Activated CD4-positive, alpha-beta T cell treated with anti-CD3 and anti-CD28 coated beads for 36 hours (primary cell): ENCODE data around the gene EEA1. TPM values are rescaled to one million over a fixed set of nuclear protein-coding genes. Genes with fewer than 3 reads are reported as not detected.
"Not testable (repeated sequence)": the region's sequence is repeated elsewhere in the genome, so short reads cannot be mapped to it uniquely, and the experiment has no call there.

Experiments
- ATAC-seq: fragments of 200-7000 bp; cut with Tn5 transposase; one replicate; pipeline ENCODE4 v1.10.0; 2021; ENCODE audit warnings: mild to moderate bottlenecking, moderate library complexity
- CTCF ChIA-PET: fragments of 350-600 bp; sonication (Branson Sonifier 250); formaldehyde crosslinking; loops from one replicate; lab custom pipeline; 2021; ENCODE audit warnings: antibody characterized with exemption; lab: Charles Lee
- POLR2A ChIA-PET: fragments of 350-600 bp; sonication (Branson Sonifier 250); formaldehyde crosslinking; loops from one replicate; lab custom pipeline; 2021; ENCODE audit warnings: antibody characterized with exemption, inconsistent platforms; lab: Charles Lee
- DNase-seq: peaks from one replicate; pipeline ENCODE4 v3.0.0-alpha.2; 2020
- H3K27ac Mint-ChIP-seq: one replicate; pipeline ENCODE4 v1.8.0; 2021; ENCODE audit warnings: mixed read lengths
- H3K27me3 Mint-ChIP-seq: one replicate; pipeline ENCODE4 v1.8.0; 2021; ENCODE audit warnings: mixed read lengths
- H3K36me3 Mint-ChIP-seq: one replicate; pipeline ENCODE4 v1.8.0; 2021; ENCODE audit warnings: low read depth, mixed read lengths
- H3K4me1 Mint-ChIP-seq: one replicate; pipeline ENCODE4 v1.8.0; 2021; ENCODE audit warnings: mixed read lengths
- H3K4me3 Mint-ChIP-seq: one replicate; pipeline ENCODE4 v1.8.0; 2021; ENCODE audit warnings: mild to moderate bottlenecking, moderate library complexity, mixed read lengths
- H3K9me3 Mint-ChIP-seq: one replicate; pipeline ENCODE4 v1.8.0; 2021; ENCODE audit warnings: low read depth, mixed read lengths
- intact Hi-C, 2 experiments: fragments of 100-400 bp; cut with DNase I in 1 of 2; cut with micrococcal nuclease in 1 of 2; formaldehyde crosslinking; loops; one replicate each; pipeline versions ENCODE4 v1.14.2 to v1.15.1; 2022 to 2024; cut with DNase I, micrococcal nuclease
- total RNA-seq, 2 experiments: library from RNA; stranded (reverse); gene quantifications; one replicate each; pipeline ENCODE4 v1.2.3, GENCODE V29; 2021

The EEA1 gene
- total RNA-seq, result 10 to 100 TPM; 20.2 to 33.2 TPM

GRCh38 chr12:92928962-92929915 is at the start of gene EEA1:
EEA1 (minus strand) TSS chr12:92929295; CDS start chr12:92929066, 229 bp downstream.
- intact Hi-C loops, result loop anchor here (1.0 to 10.0 kb wide), 21 partner anchors 58 to 1530 kb away; partner anchors contain the start of genes NUDT4 (in 2 of the 2), CEP83 (in 1 of the 2), CRADD (in 1 of the 2) and UBE2N (in 1 of the 2)

GRCh38 chr12:92978607-92979006 is 49.5 kb upstream of the EEA1 start:
- intact Hi-C loops, result no loop called here
- DNase-seq (no peak), ATAC-seq (no peak)
- H3K27me3 Mint-ChIP-seq, result no peaks in the 10 kb centered on the region
- H3K4me1 Mint-ChIP-seq, result peaks cover 26% of the 10 kb centered on the region
- no peak overlapping the region for H3K4me3 Mint-ChIP-seq
- peaks cover 10% of the 10 kb centered on the region for H3K9me3 Mint-ChIP-seq
- POLR2A ChIA-PET, result no interaction called here
- CTCF ChIA-PET, result interaction anchor here (1.8 to 5.5 kb wide), 2 partner anchors 8 to 121 kb away, joined by 4 to 30 read pairs; no protein-coding TSS in a partner anchor
- peaks cover 9% of the 10 kb centered on the region for H3K36me3 Mint-ChIP-seq
- no peak overlapping the region for H3K27ac Mint-ChIP-seq

More at GRCh38 chr12:92928962-92929915, at the start of gene EEA1:
- peaks cover 8% of the 10 kb centered on the region for H3K36me3 Mint-ChIP-seq
- peak within 1 kb of the TSS; percentile 86 for H3K4me3 Mint-ChIP-seq
- H3K27me3 Mint-ChIP-seq, result no peaks in the 10 kb centered on the region
- ChIA-PET POLR2A (interaction anchor here (0.5 to 1.2 kb wide), 8 partner anchors 18 to 512 kb away, joined by 3 to 12 read pairs (median 4); partner anchors contain the start of gene UBE2N), CTCF (interaction anchor here (0.7 to 3.7 kb wide), 6 partner anchors 15 to 491 kb away, joined by 3 to 15 read pairs (median 4); no protein-coding TSS in a partner anchor)
- H3K4me1 Mint-ChIP-seq, result peaks cover 34% of the 10 kb centered on the region
- peak; percentile 80 for ATAC-seq
- DNase-seq, result peak; percentile 99
- peak within 1 kb of the TSS; percentile 96 for H3K27ac Mint-ChIP-seq
- no peaks in the 10 kb centered on the region for H3K9me3 Mint-ChIP-seq

GRCh38 chr12:92977326-92977725 is 48.2 kb upstream of the EEA1 start:
- DNase-seq (peak; percentile 22), ATAC-seq (peak; percentile 54)
- Mint-ChIP-seq H3K4me3 (no peak overlapping the region), H3K4me1 (peaks cover 26% of the 10 kb centered on the region), H3K27ac (peak overlapping the region; percentile 24), H3K36me3 (peaks cover 9% of the 10 kb centered on the region), H3K27me3 (no peaks in the 10 kb centered on the region), H3K9me3 (peaks cover 10% of the 10 kb centered on the region)
- intact Hi-C loops, result no loop called here
- ChIA-PET CTCF (interaction anchor here (0.6 to 5.5 kb wide), 6 partner anchors 10 to 212 kb away, joined by 3 to 30 read pairs (median 4); no protein-coding TSS in a partner anchor), POLR2A (no interaction called here)

DNA sequence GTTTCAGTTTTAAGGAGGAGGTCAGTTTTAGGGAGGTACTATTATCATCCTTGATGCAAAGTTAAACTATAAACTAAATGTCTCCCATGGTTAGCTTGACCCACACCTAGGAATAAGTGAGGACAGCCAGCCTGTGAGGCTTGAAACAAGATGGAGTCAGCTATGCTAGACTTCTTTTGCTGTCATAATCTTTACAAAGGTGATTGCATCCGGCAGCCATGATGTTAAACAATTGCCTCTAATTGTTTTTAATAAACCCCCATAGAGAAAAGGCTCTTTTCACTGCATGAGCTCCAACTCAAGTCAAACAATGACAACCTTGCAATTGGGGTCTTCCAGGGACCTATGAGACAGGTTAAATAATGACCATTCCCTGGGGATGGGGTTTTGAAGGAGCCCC is 45.7 kb upstream of the EEA1 start:
- H3K4me3 Mint-ChIP-seq, result no peak overlapping the region
- peaks cover 7% of the 10 kb centered on the region for H3K9me3 Mint-ChIP-seq
- no peaks in the 10 kb centered on the region for H3K27me3 Mint-ChIP-seq
- CTCF ChIA-PET, result interaction anchor here (0.6 to 5.5 kb wide), 2 partner anchors 12 to 16 kb away, joined by 4 to 30 read pairs; no protein-coding TSS in a partner anchor
- intact Hi-C loops, result no loop called here
- H3K27ac Mint-ChIP-seq, result no peak overlapping the region
- peaks cover 26% of the 10 kb centered on the region for H3K4me1 Mint-ChIP-seq
- POLR2A ChIA-PET, result no interaction called here
- no peak for ATAC-seq
- H3K36me3 Mint-ChIP-seq, result peaks cover 6% of the 10 kb centered on the region
- DNase-seq, result no peak

GRCh38 chr12:92973614-92974013 is 44.5 kb upstream of the EEA1 start:
- Mint-ChIP-seq H3K9me3 (peaks cover 7% of the 10 kb centered on the region), H3K27me3 (no peaks in the 10 kb centered on the region), H3K27ac (no peak overlapping the region), H3K4me3 (no peak overlapping the region), H3K4me1 (peaks cover 19% of the 10 kb centered on the region), H3K36me3 (peaks cover 6% of the 10 kb centered on the region)
- ChIA-PET POLR2A (no interaction called here), CTCF (interaction anchor here (5.5 kb wide), 1 partner anchor 13 kb away, joined by 30 read pairs; no protein-coding TSS in a partner anchor)
- intact Hi-C loops, result no loop called here
- ATAC-seq (peak; percentile 48), DNase-seq (no peak)

- POLR2A ChIA-PET, result no interaction called here
- intact Hi-C loops, result no loop called here
- no peak overlapping the region for H3K27ac Mint-ChIP-seq
- H3K4me3 Mint-ChIP-seq, result no peak overlapping the region
- CTCF ChIA-PET, result no interaction called here
- H3K9me3 Mint-ChIP-seq, result peaks cover 7% of the 10 kb centered on the region
- no peak for DNase-seq
- H3K27me3 Mint-ChIP-seq, result no peaks in the 10 kb centered on the region
- H3K4me1 Mint-ChIP-seq, result peaks cover 8% of the 10 kb centered on the region
- no peak for ATAC-seq
- peaks cover 6% of the 10 kb centered on the region for H3K36me3 Mint-ChIP-seq
Measured at GRCh38 chr12:92971859-92972524, 42.9 kb upstream of the EEA1 start.

GRCh38 chr12:92968176-92968813 is 39.2 kb upstream of the EEA1 start:
- H3K27ac Mint-ChIP-seq, result no peak overlapping the region
- ATAC-seq (no peak), DNase-seq (no peak)
- no peaks in the 10 kb centered on the region for H3K4me1 Mint-ChIP-seq
- H3K36me3 Mint-ChIP-seq, result no peaks in the 10 kb centered on the region
- POLR2A ChIA-PET, result no interaction called here
- no peaks in the 10 kb centered on the region for H3K9me3 Mint-ChIP-seq
- CTCF ChIA-PET, result interaction anchor here (0.6 to 1.3 kb wide), 2 partner anchors 24 to 277 kb away, joined by 3 to 4 read pairs; no protein-coding TSS in a partner anchor
- H3K27me3 Mint-ChIP-seq, result no peaks in the 10 kb centered on the region
- no peak overlapping the region for H3K4me3 Mint-ChIP-seq
- intact Hi-C loops, result no loop called here

DNA sequence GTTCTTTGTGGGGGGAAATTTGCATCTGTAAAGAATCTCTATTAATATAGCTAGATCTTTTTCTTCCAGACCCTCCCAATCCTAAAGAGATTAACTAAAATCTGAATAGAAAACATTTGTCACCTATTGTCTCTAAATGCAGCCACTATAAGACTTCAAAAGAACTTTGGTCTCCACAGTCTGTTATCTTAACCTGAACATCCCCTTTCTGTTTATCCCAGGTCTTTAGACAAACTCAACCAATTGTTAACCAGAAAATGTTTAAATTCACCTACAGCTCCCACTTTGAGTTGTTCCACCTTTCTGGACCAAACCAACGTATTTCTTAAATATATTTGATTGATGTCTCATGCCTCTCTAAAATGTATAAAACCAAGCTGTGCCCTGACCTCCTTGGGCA is 35.3 kb upstream of the EEA1 start:
- H3K4me3 Mint-ChIP-seq, H3K9me3 Mint-ChIP-seq, POLR2A ChIA-PET, intact Hi-C loops, DNase-seq, H3K27me3 Mint-ChIP-seq, H3K36me3 Mint-ChIP-seq, ATAC-seq, H3K27ac Mint-ChIP-seq, H3K4me1 Mint-ChIP-seq: not testable (repeated sequence)
- CTCF ChIA-PET, result interaction anchor here (1.0 kb wide), 1 partner anchor 18 kb away, joined by 3 read pairs; no protein-coding TSS in a partner anchor

DNA sequence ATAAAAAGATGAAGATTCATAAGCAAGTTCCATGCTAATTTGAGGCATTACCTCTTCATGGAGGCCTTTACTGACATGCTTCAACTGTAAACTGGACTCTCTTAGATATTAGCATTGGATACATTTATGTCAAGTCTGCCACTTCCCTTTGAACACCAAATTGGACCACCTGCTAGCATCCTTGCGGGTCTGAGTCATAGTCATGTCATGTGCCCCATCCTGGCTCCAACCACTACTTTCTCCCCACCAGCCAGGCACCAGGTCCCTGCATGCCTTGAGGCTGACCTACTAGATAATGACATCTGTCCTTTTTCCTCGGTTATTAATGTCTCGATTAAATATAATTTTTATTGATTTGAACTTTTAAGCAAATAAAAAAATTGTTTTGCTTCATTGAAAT is 32.9 kb upstream of the EEA1 start:
- no peak for ATAC-seq
- no peak overlapping the region for H3K27ac Mint-ChIP-seq
- DNase-seq, result no peak
- intact Hi-C loops, result no loop called here
- peaks cover 2% of the 10 kb centered on the region for H3K9me3 Mint-ChIP-seq
- H3K4me1 Mint-ChIP-seq, result no peaks in the 10 kb centered on the region
- H3K36me3 Mint-ChIP-seq, result no peaks in the 10 kb centered on the region
- CTCF ChIA-PET, result no interaction called here
- POLR2A ChIA-PET, result no interaction called here
- no peaks in the 10 kb centered on the region for H3K27me3 Mint-ChIP-seq
- H3K4me3 Mint-ChIP-seq, result no peak overlapping the region

DNA sequence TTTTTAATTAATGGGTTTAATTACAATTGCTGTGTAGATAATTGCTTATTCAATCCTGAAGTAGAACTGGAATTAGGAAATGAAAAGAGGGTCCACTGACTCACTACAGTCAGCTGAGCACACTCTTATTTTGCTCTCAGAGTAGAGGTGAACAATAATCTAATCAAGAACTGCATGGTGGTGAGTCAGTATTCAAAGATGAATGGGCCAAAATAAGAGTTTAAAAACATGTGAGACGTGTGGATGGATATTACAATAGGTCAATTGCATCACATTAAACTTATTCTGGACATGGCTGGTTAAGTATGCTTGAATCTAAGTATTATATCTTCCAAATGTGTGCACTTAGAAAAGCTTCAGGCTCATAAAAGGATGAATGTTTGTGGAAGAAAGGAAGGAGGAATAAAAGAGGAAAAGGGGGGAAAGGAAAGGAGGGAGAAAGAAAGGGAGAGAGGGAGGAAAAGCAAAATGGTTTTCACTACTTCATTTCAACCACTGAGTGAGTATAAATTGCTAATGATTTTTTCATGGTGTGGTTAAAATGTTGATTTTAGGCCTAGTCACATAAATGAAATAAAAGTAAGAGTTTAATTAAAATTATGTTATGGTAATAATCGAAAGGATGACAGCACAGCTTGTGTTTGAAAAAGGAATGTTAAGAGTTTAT is 27.0 kb upstream of the EEA1 start:
- Mint-ChIP-seq H3K36me3 (no peaks in the 10 kb centered on the region), H3K9me3 (peaks cover 5% of the 10 kb centered on the region), H3K27me3 (no peaks in the 10 kb centered on the region), H3K27ac (no peak overlapping the region), H3K4me3 (no peak overlapping the region), H3K4me1 (no peaks in the 10 kb centered on the region)
- ATAC-seq (no peak), DNase-seq (no peak)
- ChIA-PET CTCF (interaction anchor here (0.8 kb wide), 1 partner anchor 34 kb away, joined by 3 read pairs; no protein-coding TSS in a partner anchor), POLR2A (no interaction called here)
- intact Hi-C loops, result no loop called here
